HepG2 (cell line): ENCODE results near the gene LCA5. TPM values are rescaled to one million over a fixed set of nuclear protein-coding genes. Genes with fewer than 3 reads are reported as not detected.

ENCODE experiments used
- ATAC-seq: fragments of 200-7000 bp; cut with Tn5 transposase; 3 replicates; pipeline ENCODE4 v1.9.1; 2020; ENCODE audit warnings: mild to moderate bottlenecking, moderate library complexity
- BruUV-seq: library from RNA; stranded (reverse); fragments of 400-500 nt; replicated peaks from 2 replicates; lab custom pipeline; 2021; lab: Mats Ljungman, UMichigan
- CTCF ChIA-PET: fragments of 300-600 bp; formaldehyde crosslinking; extraction: SDS; loops from one replicate; lab custom pipeline; 2021; ENCODE audit warnings: low total read pairs, inconsistent platforms, low intra/inter-chr PET ratio; lab: Yijun Ruan, JAX
- POLR2A ChIA-PET: fragments of 350-600 bp; sonication (Branson Sonifier 250); formaldehyde crosslinking; loops from one replicate; lab custom pipeline; 2020; ENCODE audit warnings: antibody characterized with exemption, inconsistent platforms; lab: Yijun Ruan, JAX
- DNase-seq: peaks from one replicate; pipeline ENCODE4 v3.0.0-alpha.2; 2015; ENCODE audit warnings: low spot score
- FAIRE-seq: peaks from 3 replicates; lab custom pipeline; 2011; peaks lifted over from hg19 to GRCh38; lab: Jason Lieb, UNC
- H2AFZ ChIP-seq: one replicate; pipeline ENCODE4 v1.6.1; 2011; ENCODE audit warnings: low read length, inconsistent platforms
- H3K27ac ChIP-seq: fragments of 300-600 bp; 3 replicates; pipeline ENCODE4 v1.8.0; 2011; ENCODE audit warnings: mixed run types, mild to moderate bottlenecking, mixed read lengths, low read length, inconsistent platforms; ENCODE audit not compliant: insufficient read depth; ENCODE audit errors: extremely low read length
- H3K27me3 ChIP-seq, 2 experiments: fragments of 200-600 bp in 1 of 2; 2 replicates in 1 of 2; 3 replicates in 1 of 2; pipeline versions ENCODE4 v1.6.0 to v1.8.0; 2011; ENCODE audit warnings: low read length in 2 of 2, mild to moderate bottlenecking in 2 of 2, moderate library complexity in 2 of 2, inconsistent platforms in 1 of 2; ENCODE audit not compliant: insufficient read depth in 2 of 2, control insufficient read depth in 1 of 2
- H3K36me3 ChIP-seq, 2 experiments: fragments of 200-600 bp in 1 of 2; replicated peaks in 1 of 2; 2 replicates in 1 of 2; 3 replicates in 1 of 2; pipeline versions ENCODE4 v1.5.1 to v1.8.0; 2011; ENCODE audit warnings: low read length in 2 of 2, inconsistent platforms in 1 of 2; ENCODE audit not compliant: insufficient read depth in 2 of 2, control insufficient read depth in 1 of 2
- H3K4me1 ChIP-seq: 2 replicates; pipeline ENCODE4 v1.5.1; 2012; ENCODE audit warnings: low read length, inconsistent platforms; ENCODE audit not compliant: insufficient read depth
- H3K4me2 ChIP-seq: 2 replicates; pipeline ENCODE4 v1.6.0; 2011; ENCODE audit warnings: low read depth, low read length, inconsistent platforms
- H3K4me3 ChIP-seq, 3 experiments: fragments of 200-600 bp in 1 of 3; sonication (generic), shearing (Covaris generic) in 1 of 3; replicated peaks in 1 of 3; 2 replicates each; pipeline ENCODE4 v1.5.1; 2011 to 2016; ENCODE audit warnings: low read length in 3 of 3, inconsistent platforms in 2 of 3, low read depth in 2 of 3, mild to moderate bottlenecking in 2 of 3, control low read depth in 1 of 3, mixed read lengths in 1 of 3; ENCODE audit not compliant: insufficient read depth in 1 of 3
- H3K79me2 ChIP-seq: one replicate; pipeline ENCODE4 v1.6.1; 2011; ENCODE audit warnings: low read length, inconsistent platforms; ENCODE audit not compliant: insufficient read depth
- H3K9ac ChIP-seq: 2 replicates; pipeline ENCODE4 v1.6.0; 2011; ENCODE audit warnings: mild to moderate bottlenecking, low read depth, low read length, inconsistent platforms; ENCODE audit not compliant: insufficient read depth
- H3K9me3 ChIP-seq: 2 replicates; pipeline ENCODE4 v1.5.1; 2012; ENCODE audit warnings: mild to moderate bottlenecking, low read length
- H4K20me1 ChIP-seq: 2 replicates; pipeline ENCODE4 v1.6.0; 2011; ENCODE audit warnings: inconsistent platforms, mild to moderate bottlenecking, low read length, moderate library complexity; ENCODE audit not compliant: insufficient read depth
- ESRRA ChIP-seq: sonication (generic); formaldehyde crosslinking; IDR thresholded peaks from 2 replicates; pipeline ENCODE4 v1.5.1; 2020; ENCODE audit warnings: mild to moderate bottlenecking, low read depth, missing genetic modification reagents
- HOXA3 ChIP-seq: sonication (generic); formaldehyde crosslinking; IDR thresholded peaks from 2 replicates; pipeline ENCODE4 v1.5.0; 2020; ENCODE audit warnings: missing genetic modification reagents
- JDP2 ChIP-seq: sonication (generic); formaldehyde crosslinking; IDR thresholded peaks from 2 replicates; pipeline ENCODE4 v1.8.1; 2022; ENCODE audit warnings: missing genetic modification reagents, borderline replicate concordance
- SMYD3 ChIP-seq: sonication (generic); formaldehyde crosslinking; IDR thresholded peaks from 2 replicates; pipeline ENCODE4 v1.8.1; 2023; ENCODE audit warnings: mild to moderate bottlenecking, missing genetic modification reagents
- SP140L ChIP-seq: sonication (generic); formaldehyde crosslinking; IDR thresholded peaks from 2 replicates; pipeline ENCODE4 v1.4.0; 2020; ENCODE audit warnings: missing genetic modification reagents, borderline replicate concordance
- ZFP62 ChIP-seq: sonication (generic); formaldehyde crosslinking; IDR thresholded peaks from 2 replicates; pipeline ENCODE4 v1.4.0; 2020; ENCODE audit warnings: missing genetic modification reagents
- WGBS: methylation state at CpG from one replicate; pipeline ENCODE4 v1.1.6; 2017; ENCODE audit warnings: low lambda C conversion rate; 5-methylcytosine and 5-hydroxymethylcytosine counted together
- in situ Hi-C: cut with HindIII; loops from 2 replicates; pipeline ENCODE4 v1.10.0; 2017; ENCODE audit warnings: low pct_unique_long_range_greater_than_20kb; ENCODE audit not compliant: extremely low pct_ligation_motif_present
- intact Hi-C: fragments of 100-400 bp; cut with micrococcal nuclease; formaldehyde crosslinking; loops from one replicate; pipeline ENCODE4 v1.10.0; 2022; ENCODE audit not compliant: unreplicated experiment
- polyA plus RNA-seq, 8 experiments: library from polyadenylated mRNA; depleted of rRNA in 3 of 8; stranded (reverse) in 7 of 8; unstranded in 1 of 8; fragments of >200 nt; fragmentation: Illumina TruSeq in 4 of 8; extraction: Trizol in 4 of 8; gene quantifications; 2 replicates each; pipeline versions ENCODE4 v1.2.1 to v1.2.3, GENCODE V29; 2011 to 2016; ENCODE audit warnings: low read depth in 4 of 8, missing spikeins in 1 of 8, mixed read lengths in 1 of 8; ENCODE audit not compliant: insufficient read depth in 1 of 8
- total RNA-seq, 5 experiments: library from RNA; depleted of rRNA; stranded (reverse); fragments of >200 nt; fragmentation: Illumina TruSeq; extraction: Trizol; gene quantifications; 2 replicates each; pipeline ENCODE4 v1.2.3, GENCODE V29; 2016; ENCODE audit warnings: low read depth in 1 of 5
- TF ChIP-seq, protein P1 (sequence below): sonication (generic); formaldehyde crosslinking; conservative IDR thresholded peaks from 2 replicates; pipeline ENCODE4 v1.4.0; 2020; ENCODE audit warnings: mild to moderate bottlenecking, missing genetic modification reagents, moderate library complexity
- TF ChIP-seq, protein P2 (sequence below): sonication (generic); formaldehyde crosslinking; conservative IDR thresholded peaks from 2 replicates; pipeline ENCODE4 v1.5.0; 2020; ENCODE audit warnings: missing genetic modification reagents

The LCA5 gene
- total and polyA plus RNA-seq, 2 of the 13 experiments (the other 11 are each of a cell fraction or from before 2014, with no cell fraction given): 0.84 to 4.6 TPM

DNA sequence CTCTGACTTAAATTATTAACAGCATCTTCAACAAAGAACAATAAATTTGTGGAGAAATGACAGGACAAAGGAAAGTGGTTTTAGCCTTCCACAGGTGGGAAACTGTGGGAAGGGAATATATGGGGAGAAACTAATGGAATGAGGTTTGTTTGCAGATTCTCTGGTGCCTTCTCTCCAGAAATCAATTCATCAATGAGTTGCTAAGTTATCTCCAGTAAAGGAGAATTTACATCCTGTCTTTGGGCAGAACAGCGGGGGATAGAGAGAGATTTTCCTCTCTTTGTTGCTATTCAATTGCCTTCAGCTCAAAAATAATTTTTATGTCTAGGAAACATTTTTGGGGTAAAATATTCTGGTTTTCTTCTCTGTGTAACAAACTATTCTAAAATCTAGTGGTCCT is 36.9 kb upstream of the LCA5 start:
- ChIA-PET POLR2A (interaction anchor here (0.9 to 1.0 kb wide), 3 partner anchors 26 to 37 kb away, joined by 3 to 5 read pairs (median 3); partner anchors contain the start of gene LCA5), CTCF (no interaction called here)
- Histone ChIP-seq H3K4me2 (no peak overlapping the region), H3K4me1 (peaks cover 55% of the 10 kb centered on the region), H3K9me3 (no peaks in the 10 kb centered on the region), H3K27ac (no peak overlapping the region), H3K79me2 (no peaks in the 10 kb centered on the region), H4K20me1 (no peaks in the 10 kb centered on the region), H3K9ac (no peak overlapping the region), H3K4me3 (no peak overlapping the region), H3K36me3 (no peaks in the 10 kb centered on the region), H2AFZ (no peak overlapping the region), H3K27me3 (no peaks in the 10 kb centered on the region)
- no peak for DNase-seq
- no peak for ATAC-seq
- BruUV-seq: no TSS peak
- intact Hi-C loops (loop anchor here (1.0 to 5.0 kb wide), 2 partner anchors 37 to 57 kb away; partner anchors contain the start of genes LCA5 and SH3BGRL2), in situ Hi-C loops (loop anchor here (5.0 kb wide), 3 partner anchors 33 to 143 kb away; no protein-coding TSS in a partner anchor)
- FAIRE-seq: no peak
- WGBS: 100% methylated on average over 1 of the region's 1 CpG
- TF ChIP-seq SP140L (CRISPR knock-in tag) (no peak), ESRRA (CRISPR knock-in tag) (no peak), JDP2 (no peak), SMYD3 (CRISPR knock-in tag) (no peak), HOXA3 (no peak), ZFP62 (CRISPR knock-in tag) (no peak)
- TF ChIP-seq, protein P1, sequence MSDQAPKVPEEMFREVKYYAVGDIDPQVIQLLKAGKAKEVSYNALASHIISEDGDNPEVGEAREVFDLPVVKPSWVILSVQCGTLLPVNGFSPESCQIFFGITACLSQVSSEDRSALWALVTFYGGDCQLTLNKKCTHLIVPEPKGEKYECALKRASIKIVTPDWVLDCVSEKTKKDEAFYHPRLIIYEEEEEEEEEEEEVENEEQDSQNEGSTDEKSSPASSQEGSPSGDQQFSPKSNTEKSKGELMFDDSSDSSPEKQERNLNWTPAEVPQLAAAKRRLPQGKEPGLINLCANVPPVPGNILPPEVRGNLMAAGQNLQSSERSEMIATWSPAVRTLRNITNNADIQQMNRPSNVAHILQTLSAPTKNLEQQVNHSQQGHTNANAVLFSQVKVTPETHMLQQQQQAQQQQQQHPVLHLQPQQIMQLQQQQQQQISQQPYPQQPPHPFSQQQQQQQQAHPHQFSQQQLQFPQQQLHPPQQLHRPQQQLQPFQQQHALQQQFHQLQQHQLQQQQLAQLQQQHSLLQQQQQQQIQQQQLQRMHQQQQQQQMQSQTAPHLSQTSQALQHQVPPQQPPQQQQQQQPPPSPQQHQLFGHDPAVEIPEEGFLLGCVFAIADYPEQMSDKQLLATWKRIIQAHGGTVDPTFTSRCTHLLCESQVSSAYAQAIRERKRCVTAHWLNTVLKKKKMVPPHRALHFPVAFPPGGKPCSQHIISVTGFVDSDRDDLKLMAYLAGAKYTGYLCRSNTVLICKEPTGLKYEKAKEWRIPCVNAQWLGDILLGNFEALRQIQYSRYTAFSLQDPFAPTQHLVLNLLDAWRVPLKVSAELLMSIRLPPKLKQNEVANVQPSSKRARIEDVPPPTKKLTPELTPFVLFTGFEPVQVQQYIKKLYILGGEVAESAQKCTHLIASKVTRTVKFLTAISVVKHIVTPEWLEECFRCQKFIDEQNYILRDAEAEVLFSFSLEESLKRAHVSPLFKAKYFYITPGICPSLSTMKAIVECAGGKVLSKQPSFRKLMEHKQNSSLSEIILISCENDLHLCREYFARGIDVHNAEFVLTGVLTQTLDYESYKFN (CRISPR knock-in tag): 0 out of 2 replicates have a peak, but pooled peaks have one; percentile 5
- TF ChIP-seq, protein P2, sequence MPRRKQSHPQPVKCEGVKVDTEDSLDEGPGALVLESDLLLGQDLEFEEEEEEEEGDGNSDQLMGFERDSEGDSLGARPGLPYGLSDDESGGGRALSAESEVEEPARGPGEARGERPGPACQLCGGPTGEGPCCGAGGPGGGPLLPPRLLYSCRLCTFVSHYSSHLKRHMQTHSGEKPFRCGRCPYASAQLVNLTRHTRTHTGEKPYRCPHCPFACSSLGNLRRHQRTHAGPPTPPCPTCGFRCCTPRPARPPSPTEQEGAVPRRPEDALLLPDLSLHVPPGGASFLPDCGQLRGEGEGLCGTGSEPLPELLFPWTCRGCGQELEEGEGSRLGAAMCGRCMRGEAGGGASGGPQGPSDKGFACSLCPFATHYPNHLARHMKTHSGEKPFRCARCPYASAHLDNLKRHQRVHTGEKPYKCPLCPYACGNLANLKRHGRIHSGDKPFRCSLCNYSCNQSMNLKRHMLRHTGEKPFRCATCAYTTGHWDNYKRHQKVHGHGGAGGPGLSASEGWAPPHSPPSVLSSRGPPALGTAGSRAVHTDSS (CRISPR knock-in tag): no peak
